Gastrocnemius medialis (tissue), 4 donors: ENCODE data around the gene ZBTB20.

ENCODE experiments used
- POLR2A ChIP-seq, 2 donors: fragments of 450-650 bp; IDR thresholded peaks; one replicate each; pipeline ENCODE4 v1.6.1; 2017; ENCODE audit warnings: antibody characterized with exemption in 2 of 2, mild to moderate bottlenecking in 2 of 2, moderate library complexity in 2 of 2
- TF ChIP-seq, protein P1 (sequence below), 5 experiments: fragments of 450-650 bp in 3 of 5; fragments of 200-600 bp in 2 of 5; sonication (generic) in 2 of 5; IDR thresholded peaks in 4 of 5; conservative IDR thresholded peaks in 1 of 5; 1 replicate in 4 of 5; 2 replicates in 1 of 5; pipeline ENCODE4 v1.5.1; 2016 to 2019; ENCODE audit warnings: antibody characterized with exemption in 5 of 5, mild to moderate bottlenecking in 3 of 5, moderate library complexity in 3 of 5

GRCh38 chr3:114417265-114417664 is 729.8 kb downstream of the ZBTB20 start:
- TF ChIP-seq, protein P1, sequence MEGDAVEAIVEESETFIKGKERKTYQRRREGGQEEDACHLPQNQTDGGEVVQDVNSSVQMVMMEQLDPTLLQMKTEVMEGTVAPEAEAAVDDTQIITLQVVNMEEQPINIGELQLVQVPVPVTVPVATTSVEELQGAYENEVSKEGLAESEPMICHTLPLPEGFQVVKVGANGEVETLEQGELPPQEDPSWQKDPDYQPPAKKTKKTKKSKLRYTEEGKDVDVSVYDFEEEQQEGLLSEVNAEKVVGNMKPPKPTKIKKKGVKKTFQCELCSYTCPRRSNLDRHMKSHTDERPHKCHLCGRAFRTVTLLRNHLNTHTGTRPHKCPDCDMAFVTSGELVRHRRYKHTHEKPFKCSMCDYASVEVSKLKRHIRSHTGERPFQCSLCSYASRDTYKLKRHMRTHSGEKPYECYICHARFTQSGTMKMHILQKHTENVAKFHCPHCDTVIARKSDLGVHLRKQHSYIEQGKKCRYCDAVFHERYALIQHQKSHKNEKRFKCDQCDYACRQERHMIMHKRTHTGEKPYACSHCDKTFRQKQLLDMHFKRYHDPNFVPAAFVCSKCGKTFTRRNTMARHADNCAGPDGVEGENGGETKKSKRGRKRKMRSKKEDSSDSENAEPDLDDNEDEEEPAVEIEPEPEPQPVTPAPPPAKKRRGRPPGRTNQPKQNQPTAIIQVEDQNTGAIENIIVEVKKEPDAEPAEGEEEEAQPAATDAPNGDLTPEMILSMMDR (IDR thresholded peaks at IDR 0.05 in 4 of 5, conservative IDR thresholded peaks at IDR 0.05 in 1 of 5) = no peak
- TF ChIP-seq POLR2A (IDR thresholded peaks at IDR 0.05) = no peak
